Measurements from ENCODE around the gene CCDC187.

DNA sequence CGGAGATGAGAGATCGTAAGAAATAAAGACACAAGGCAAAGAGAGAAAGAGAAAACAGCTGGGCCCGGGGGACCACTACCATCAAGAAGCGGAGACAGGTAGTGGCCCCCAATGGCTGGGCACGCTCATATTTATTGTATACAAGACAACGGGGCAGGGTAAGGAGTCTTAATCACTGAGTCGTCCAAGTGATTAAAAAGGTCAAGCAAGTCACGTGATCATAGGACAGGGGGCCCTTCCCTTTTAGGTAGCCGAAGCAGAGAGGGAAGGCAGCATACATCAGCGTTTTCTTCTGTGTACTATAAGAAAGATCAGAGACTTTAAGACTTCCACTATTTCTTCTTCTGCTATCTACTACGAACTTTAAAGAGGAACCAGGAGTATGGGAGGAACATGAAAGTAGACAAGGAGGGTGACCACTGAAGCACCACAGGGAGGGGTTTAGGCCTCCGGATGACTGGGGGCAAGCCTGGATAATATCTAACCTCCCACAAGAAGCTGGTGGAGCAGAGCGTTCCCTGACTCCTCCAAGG, 33.7 kb downstream of the CCDC187 start:
- TF ChIP-seq SUZ12 (IDR thresholded peaks at IDR 0.05; ENCODE audit: extremely low read depth, insufficient read depth, insufficient read length) (no peak), ZNF274 (IDR thresholded peaks at IDR 0.05; ENCODE audit: low read depth, low read length) (no peak), YY1 (IDR thresholded peaks at IDR 0.05; ENCODE audit: insufficient read depth, insufficient read length) (no peak)

All from NT2/D1 (cell line).